OCI-LY1 (cell line): Measurements from ENCODE around the gene CR1.

Experiments used
- EZH2 ChIP-seq: fragments of 200-600 bp; sonication (generic), shearing (Covaris generic); IDR thresholded peaks from 2 replicates; pipeline ENCODE4 v1.8.0; 2017; ENCODE audit warnings: borderline replicate concordance, mixed run types, mild to moderate bottlenecking, antibody characterized with exemption, low read length, moderate library complexity, mixed read lengths
- TF ChIP-seq, protein P1 (sequence below): fragments of 200-600 bp; sonication (generic), shearing (Covaris generic); IDR thresholded peaks from 2 replicates; pipeline ENCODE4 v1.5.1; 2017; ENCODE audit warnings: mild to moderate bottlenecking, antibody characterized with exemption, low read length, moderate library complexity, mixed read lengths

DNA sequence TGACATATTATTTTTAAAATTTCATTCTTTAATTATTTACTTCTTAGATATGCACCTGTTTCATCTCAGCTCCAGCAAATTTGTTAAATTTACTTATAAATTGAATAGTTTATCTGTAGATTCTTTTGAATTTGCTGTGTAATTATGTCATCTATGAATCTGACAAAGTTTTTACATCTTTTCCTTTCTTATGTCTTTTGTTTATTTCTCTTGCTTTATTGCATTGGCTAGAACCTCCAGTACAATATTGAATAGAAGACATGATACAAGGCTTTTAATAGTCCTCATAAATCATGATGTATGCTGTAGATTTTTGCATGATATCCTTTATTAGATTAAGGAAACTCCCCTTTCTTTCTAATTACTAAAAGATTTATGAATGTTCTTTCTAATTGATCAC lies 20.8 kb downstream of the CR1 start:
- TF ChIP-seq, protein P1, sequence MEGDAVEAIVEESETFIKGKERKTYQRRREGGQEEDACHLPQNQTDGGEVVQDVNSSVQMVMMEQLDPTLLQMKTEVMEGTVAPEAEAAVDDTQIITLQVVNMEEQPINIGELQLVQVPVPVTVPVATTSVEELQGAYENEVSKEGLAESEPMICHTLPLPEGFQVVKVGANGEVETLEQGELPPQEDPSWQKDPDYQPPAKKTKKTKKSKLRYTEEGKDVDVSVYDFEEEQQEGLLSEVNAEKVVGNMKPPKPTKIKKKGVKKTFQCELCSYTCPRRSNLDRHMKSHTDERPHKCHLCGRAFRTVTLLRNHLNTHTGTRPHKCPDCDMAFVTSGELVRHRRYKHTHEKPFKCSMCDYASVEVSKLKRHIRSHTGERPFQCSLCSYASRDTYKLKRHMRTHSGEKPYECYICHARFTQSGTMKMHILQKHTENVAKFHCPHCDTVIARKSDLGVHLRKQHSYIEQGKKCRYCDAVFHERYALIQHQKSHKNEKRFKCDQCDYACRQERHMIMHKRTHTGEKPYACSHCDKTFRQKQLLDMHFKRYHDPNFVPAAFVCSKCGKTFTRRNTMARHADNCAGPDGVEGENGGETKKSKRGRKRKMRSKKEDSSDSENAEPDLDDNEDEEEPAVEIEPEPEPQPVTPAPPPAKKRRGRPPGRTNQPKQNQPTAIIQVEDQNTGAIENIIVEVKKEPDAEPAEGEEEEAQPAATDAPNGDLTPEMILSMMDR: no peak
- TF ChIP-seq EZH2: no peak
